ENCODE data around the gene KCNH4. TPM values are rescaled to one million over a fixed set of nuclear protein-coding genes. Genes with fewer than 3 reads are reported as not detected.

KCNH4 gene
- total and polyA plus RNA-seq, 2 donors (not counting 1 experiment from before 2014, with no cell fraction given), result 0.62 to 1.0 TPM

DNA sequence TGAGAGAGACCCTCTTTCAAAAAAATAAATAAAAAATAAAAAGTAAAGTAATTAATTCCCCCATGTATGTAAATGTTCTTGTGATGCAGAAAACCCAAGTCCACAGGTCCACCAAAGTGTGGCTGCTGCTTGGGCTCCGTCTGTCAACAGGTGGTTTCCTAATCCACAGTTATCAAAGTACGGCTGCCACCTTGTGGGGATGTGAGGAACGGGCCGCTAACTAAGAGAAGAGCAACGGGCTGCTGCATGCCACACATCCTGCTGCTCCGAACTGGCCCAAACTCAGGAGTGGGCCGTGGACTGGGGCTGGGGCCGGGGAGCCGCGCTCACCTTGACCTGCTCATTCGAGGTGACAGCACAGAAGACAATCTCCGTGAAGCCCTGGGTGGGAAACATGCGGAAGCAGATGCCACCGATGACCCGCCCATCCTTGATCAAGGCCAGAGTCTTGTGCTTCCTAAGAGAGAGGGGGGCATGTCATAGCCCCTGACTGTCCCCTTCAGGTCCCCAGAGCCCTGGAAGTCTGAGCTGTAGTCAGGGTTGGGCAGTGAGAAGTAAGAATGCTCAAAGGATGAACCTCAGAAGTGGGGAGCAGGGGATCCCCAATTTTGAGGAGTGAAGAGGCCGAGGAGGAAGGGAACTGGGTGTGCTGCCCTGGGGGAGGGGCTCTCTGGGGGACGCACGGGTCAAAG lies 64.1 kb downstream of the KCNH4 start:
- DNase-seq (peak; percentile 90), ATAC-seq (ENCODE audit: low read depth) (peak; percentile 44)
- Histone ChIP-seq H3K27me3 (replicated peaks in 1 of 4; ENCODE audit: control extremely low read depth in 1 of 4, control insufficient read depth in 3 of 4, insufficient read depth in 4 of 4, low read length in 3 of 4) (no peaks in the 10 kb centered on the region), H3K4me2 (replicated peaks; ENCODE audit: low read depth, low read length, poor library complexity, severe bottlenecking) (peak overlapping the region; percentile 68), H3K27ac (ENCODE audit: low read length in 2 of 2) (peak overlapping the region in 1 of 2 donors; percentile 77), H3K4me1 (ENCODE audit: control insufficient read depth in 2 of 2, insufficient read depth in 2 of 2, low read length in 2 of 2) (peaks cover 37 to 56% of the 10 kb centered on the region in 2 donors), H3K36me3 (replicated peaks in 1 of 2; ENCODE audit: control extremely low read depth in 1 of 2, control insufficient read depth in 1 of 2, extremely low read depth in 1 of 2, insufficient read depth in 2 of 2, low read length in 1 of 2) (peaks cover 0 to 30% of the 10 kb centered on the region in 2 experiments), H3K4me3 (ENCODE audit: control extremely low read depth in 1 of 5, extremely low read depth in 1 of 5, insufficient read depth in 1 of 5, low read depth in 2 of 5, low read length in 4 of 5) (no peak overlapping the region), H3K9me3 (ENCODE audit: control extremely low read depth in 1 of 3, control insufficient read depth in 2 of 3, insufficient read depth in 1 of 3, low read length in 2 of 3) (no peaks in the 10 kb centered on the region), H3K9ac (ENCODE audit: low read length) (no peak overlapping the region), H2AFZ (ENCODE audit: insufficient read depth, low read depth, low read length, poor library complexity, severe bottlenecking) (no peak overlapping the region), H3K79me2 (ENCODE audit: control insufficient read depth, insufficient read depth, low read length) (peaks cover 10% of the 10 kb centered on the region), H4K20me1 (ENCODE audit: control insufficient read depth, insufficient read depth, low read length, poor library complexity, severe bottlenecking) (no peaks in the 10 kb centered on the region)
- peak overlapping the region; percentile 6 for H3K4me3 Mint-ChIP-seq
- intact Hi-C loops (cut with micrococcal nuclease), result loop anchor here (1.0 to 10.0 kb wide), 8 partner anchors 10 to 379 kb away; partner anchors contain the start of genes NKIRAS2, ODAD4 and STAT3
- WGBS (ENCODE audit: insufficient coverage), result 51% methylated on average over 18 of the region's 18 CpGs
- TF ChIP-seq, protein P1, sequence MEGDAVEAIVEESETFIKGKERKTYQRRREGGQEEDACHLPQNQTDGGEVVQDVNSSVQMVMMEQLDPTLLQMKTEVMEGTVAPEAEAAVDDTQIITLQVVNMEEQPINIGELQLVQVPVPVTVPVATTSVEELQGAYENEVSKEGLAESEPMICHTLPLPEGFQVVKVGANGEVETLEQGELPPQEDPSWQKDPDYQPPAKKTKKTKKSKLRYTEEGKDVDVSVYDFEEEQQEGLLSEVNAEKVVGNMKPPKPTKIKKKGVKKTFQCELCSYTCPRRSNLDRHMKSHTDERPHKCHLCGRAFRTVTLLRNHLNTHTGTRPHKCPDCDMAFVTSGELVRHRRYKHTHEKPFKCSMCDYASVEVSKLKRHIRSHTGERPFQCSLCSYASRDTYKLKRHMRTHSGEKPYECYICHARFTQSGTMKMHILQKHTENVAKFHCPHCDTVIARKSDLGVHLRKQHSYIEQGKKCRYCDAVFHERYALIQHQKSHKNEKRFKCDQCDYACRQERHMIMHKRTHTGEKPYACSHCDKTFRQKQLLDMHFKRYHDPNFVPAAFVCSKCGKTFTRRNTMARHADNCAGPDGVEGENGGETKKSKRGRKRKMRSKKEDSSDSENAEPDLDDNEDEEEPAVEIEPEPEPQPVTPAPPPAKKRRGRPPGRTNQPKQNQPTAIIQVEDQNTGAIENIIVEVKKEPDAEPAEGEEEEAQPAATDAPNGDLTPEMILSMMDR (IDR thresholded peaks at IDR 0.05), result peak; percentile 80
- no peak for TF ChIP-seq EZH2 (IDR thresholded peaks at IDR 0.05; ENCODE audit: borderline replicate concordance, insufficient read depth, low read depth, low read length, poor library complexity, severe bottlenecking)
- H3K4me1 Mint-ChIP-seq, result peaks cover 55% of the 10 kb centered on the region
- POLR2A ChIA-PET, result interaction anchor here (2.4 kb wide), 1 partner anchor 91 kb away, joined by 11 read pairs; no protein-coding TSS in a partner anchor
- CTCF ChIA-PET, result interaction anchor here (1.1 to 7.0 kb wide), 16 partner anchors 9 to 184 kb away, joined by 3 to 115 read pairs (median 10); partner anchors contain the start of genes CNP, DNAJC7, KCNH4 and NKIRAS2
- peak overlapping the region; percentile 24 for H3K27ac Mint-ChIP-seq
- H3K9me3 Mint-ChIP-seq (ENCODE audit: insufficient read depth), result no peaks in the 10 kb centered on the region
- H3K27me3 Mint-ChIP-seq, result no peaks in the 10 kb centered on the region

- H2AFZ ChIP-seq (ENCODE audit: insufficient read depth, low read depth, low read length, poor library complexity, severe bottlenecking), result no peak overlapping the region
- H3K27ac ChIP-seq (ENCODE audit: low read length in 2 of 2), result no peak overlapping the region
- CTCF ChIA-PET, result interaction anchor here (1.0 to 6.9 kb wide), 6 partner anchors 47 to 151 kb away, joined by 3 to 115 read pairs (median 12); partner anchors contain the start of genes CNP, DNAJC7 and NKIRAS2
- intact Hi-C loops (cut with micrococcal nuclease), result loop anchor here (10.0 kb wide), 1 partner anchor 271 kb away; the partner anchor contains the start of gene STAT3
- no peak for ATAC-seq (ENCODE audit: low read depth)
- Mint-ChIP-seq H3K27ac (peak overlapping the region; percentile 76), H3K4me1 (peaks cover 54% of the 10 kb centered on the region), H3K9me3 (ENCODE audit: insufficient read depth) (no peaks in the 10 kb centered on the region), H3K4me3 (peak overlapping the region; percentile 62), H3K27me3 (no peaks in the 10 kb centered on the region)
- no CpG with 5 or more reads among the region's 9 CpGs for WGBS (ENCODE audit: insufficient coverage)
- no peak overlapping the region for H3K9ac ChIP-seq (ENCODE audit: low read length)
- H3K36me3 ChIP-seq (replicated peaks in 1 of 2; ENCODE audit: control extremely low read depth in 1 of 2, control insufficient read depth in 1 of 2, extremely low read depth in 1 of 2, insufficient read depth in 2 of 2, low read length in 1 of 2), result peaks cover 0 to 33% of the 10 kb centered on the region in 2 experiments
- no peaks in the 10 kb centered on the region for H4K20me1 ChIP-seq (ENCODE audit: control insufficient read depth, insufficient read depth, low read length, poor library complexity, severe bottlenecking)
- no peak for TF ChIP-seq EZH2 (IDR thresholded peaks at IDR 0.05; ENCODE audit: borderline replicate concordance, insufficient read depth, low read depth, low read length, poor library complexity, severe bottlenecking)
- TF ChIP-seq, protein P1 (IDR thresholded peaks at IDR 0.05), result no peak
- no peak overlapping the region for H3K4me3 ChIP-seq (ENCODE audit: control extremely low read depth in 1 of 5, extremely low read depth in 1 of 5, insufficient read depth in 1 of 5, low read depth in 2 of 5, low read length in 4 of 5)
- DNase-seq, result peak; percentile 8
- no peaks in the 10 kb centered on the region for H3K9me3 ChIP-seq (ENCODE audit: control extremely low read depth in 1 of 3, control insufficient read depth in 2 of 3, insufficient read depth in 1 of 3, low read length in 2 of 3)
- POLR2A ChIA-PET, result interaction anchor here (0.6 to 1.5 kb wide), 4 partner anchors 10 to 416 kb away, joined by 3 to 4 read pairs (median 3); partner anchors contain the start of gene CNP
- H3K4me1 ChIP-seq (ENCODE audit: control insufficient read depth in 2 of 2, insufficient read depth in 2 of 2, low read length in 2 of 2), result peaks cover 35 to 49% of the 10 kb centered on the region in 2 donors
- peaks cover 14% of the 10 kb centered on the region for H3K79me2 ChIP-seq (ENCODE audit: control insufficient read depth, insufficient read depth, low read length)
- no peaks in the 10 kb centered on the region for H3K27me3 ChIP-seq (replicated peaks in 1 of 4; ENCODE audit: control extremely low read depth in 1 of 4, control insufficient read depth in 3 of 4, insufficient read depth in 4 of 4, low read length in 3 of 4)
- no peak overlapping the region for H3K4me2 ChIP-seq (replicated peaks; ENCODE audit: low read depth, low read length, poor library complexity, severe bottlenecking)
These were observed 66.8 kb downstream of the KCNH4 start for GRCh38 chr17:42114118-42114517.

All from B cell (primary cell).